Type B pancreatic cell (in vitro differentiated cells): Measurements from ENCODE around the gene NFASC. TPM values are rescaled to one million over a fixed set of nuclear protein-coding genes. Genes with fewer than 3 reads are reported as not detected.
A peak's percentile ranks its signal among the peaks of the same experiment; 100 is the strongest.

Experiments used
- DNase-seq: peaks from one replicate; pipeline ENCODE4 v3.0.0; 2021; ENCODE audit warnings: mixed read lengths; ENCODE audit not compliant: unreplicated experiment; ENCODE audit errors: extremely low spot score
- H3K27ac Mint-ChIP-seq: 2 replicates; pipeline ENCODE4 v1.8.0; 2021; ENCODE audit warnings: mild to moderate bottlenecking, mixed read lengths
- H3K27me3 Mint-ChIP-seq: 2 replicates; pipeline ENCODE4 v1.8.0; 2021; ENCODE audit warnings: mixed read lengths
- H3K36me3 Mint-ChIP-seq: 2 replicates; pipeline ENCODE4 v1.8.0; 2021; ENCODE audit warnings: mixed read lengths
- H3K4me1 Mint-ChIP-seq: one replicate; pipeline ENCODE4 v1.8.0; 2021; ENCODE audit warnings: mixed read lengths; ENCODE audit not compliant: unreplicated experiment
- H3K4me3 Mint-ChIP-seq: 2 replicates; pipeline ENCODE4 v1.8.0; 2021; ENCODE audit warnings: mild to moderate bottlenecking, mixed read lengths
- H3K9me3 Mint-ChIP-seq: 2 replicates; pipeline ENCODE4 v1.8.0; 2021; ENCODE audit warnings: mixed read lengths
- total RNA-seq: library from RNA; stranded (reverse); gene quantifications from 2 replicates; pipeline ENCODE4 v1.2.1, GENCODE V29; 2021; ENCODE audit warnings: low replicate concordance
- TF ChIP-seq, protein P1 (sequence below): fragments of 200-600 bp; sonication (generic); conservative IDR thresholded peaks from 2 replicates; pipeline ENCODE4 v1.5.0; 2021; ENCODE audit warnings: antibody characterized with exemption, mild to moderate bottlenecking

NFASC gene
- total RNA-seq, 1 donor from 2014 or later = 16.4 TPM

GRCh38 chr1:204923626-204924012 is 53.0 kb downstream of the NFASC start:
- H3K4me3 Mint-ChIP-seq = no peak overlapping the region
- TF ChIP-seq, protein P1, sequence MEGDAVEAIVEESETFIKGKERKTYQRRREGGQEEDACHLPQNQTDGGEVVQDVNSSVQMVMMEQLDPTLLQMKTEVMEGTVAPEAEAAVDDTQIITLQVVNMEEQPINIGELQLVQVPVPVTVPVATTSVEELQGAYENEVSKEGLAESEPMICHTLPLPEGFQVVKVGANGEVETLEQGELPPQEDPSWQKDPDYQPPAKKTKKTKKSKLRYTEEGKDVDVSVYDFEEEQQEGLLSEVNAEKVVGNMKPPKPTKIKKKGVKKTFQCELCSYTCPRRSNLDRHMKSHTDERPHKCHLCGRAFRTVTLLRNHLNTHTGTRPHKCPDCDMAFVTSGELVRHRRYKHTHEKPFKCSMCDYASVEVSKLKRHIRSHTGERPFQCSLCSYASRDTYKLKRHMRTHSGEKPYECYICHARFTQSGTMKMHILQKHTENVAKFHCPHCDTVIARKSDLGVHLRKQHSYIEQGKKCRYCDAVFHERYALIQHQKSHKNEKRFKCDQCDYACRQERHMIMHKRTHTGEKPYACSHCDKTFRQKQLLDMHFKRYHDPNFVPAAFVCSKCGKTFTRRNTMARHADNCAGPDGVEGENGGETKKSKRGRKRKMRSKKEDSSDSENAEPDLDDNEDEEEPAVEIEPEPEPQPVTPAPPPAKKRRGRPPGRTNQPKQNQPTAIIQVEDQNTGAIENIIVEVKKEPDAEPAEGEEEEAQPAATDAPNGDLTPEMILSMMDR = no peak
- no peaks in the 10 kb centered on the region for H3K9me3 Mint-ChIP-seq
- H3K4me1 Mint-ChIP-seq = peaks cover 8% of the 10 kb centered on the region
- H3K27me3 Mint-ChIP-seq = peaks cover 41% of the 10 kb centered on the region
- no peaks in the 10 kb centered on the region for H3K36me3 Mint-ChIP-seq
- H3K27ac Mint-ChIP-seq = no peak overlapping the region
- DNase-seq = no peak

- TF ChIP-seq, protein P1 = no peak
- Mint-ChIP-seq H3K27me3 (peaks cover 41% of the 10 kb centered on the region), H3K9me3 (no peaks in the 10 kb centered on the region), H3K36me3 (no peaks in the 10 kb centered on the region), H3K4me3 (no peak overlapping the region), H3K4me1 (peaks cover 10% of the 10 kb centered on the region), H3K27ac (peak overlapping the region; percentile 50)
- no peak for DNase-seq
Observed at GRCh38 chr1:204924013-204924759, 53.5 kb downstream of the NFASC start.

DNA sequence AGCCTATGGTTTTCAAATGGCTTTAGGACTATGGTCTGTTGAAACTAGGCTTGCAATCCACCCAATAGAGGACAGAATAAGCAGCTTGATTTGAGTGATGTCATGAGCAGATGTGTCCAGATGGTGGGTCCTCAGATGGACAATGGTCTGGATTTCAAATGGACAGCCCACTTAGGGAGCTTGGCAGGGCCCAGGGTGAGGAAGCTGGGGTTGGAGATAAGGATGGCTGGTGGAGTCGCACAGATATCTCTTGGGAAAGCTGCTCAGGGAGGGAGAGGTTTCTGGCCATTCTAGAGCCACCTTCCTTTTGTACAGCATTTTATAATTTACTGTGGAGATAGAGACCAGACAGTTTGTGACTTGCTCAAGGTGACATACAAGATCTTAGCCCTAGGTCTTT is 55.0 kb downstream of the NFASC start:
- Mint-ChIP-seq H3K4me3 (no peak overlapping the region), H3K9me3 (no peaks in the 10 kb centered on the region), H3K27ac (no peak overlapping the region), H3K4me1 (peaks cover 13% of the 10 kb centered on the region), H3K27me3 (peaks cover 35% of the 10 kb centered on the region), H3K36me3 (no peaks in the 10 kb centered on the region)
- TF ChIP-seq, protein P1 = no peak
- no peak for DNase-seq

GRCh38 chr1:204927673-204928641 is 57.3 kb downstream of the NFASC start:
- H3K9me3 Mint-ChIP-seq = no peaks in the 10 kb centered on the region
- H3K27me3 Mint-ChIP-seq = peaks cover 25% of the 10 kb centered on the region
- H3K4me1 Mint-ChIP-seq = peaks cover 13% of the 10 kb centered on the region
- no peaks in the 10 kb centered on the region for H3K36me3 Mint-ChIP-seq
- H3K4me3 Mint-ChIP-seq = no peak overlapping the region
- DNase-seq = no peak
- H3K27ac Mint-ChIP-seq = no peak overlapping the region
- TF ChIP-seq, protein P1 = no peak

DNA sequence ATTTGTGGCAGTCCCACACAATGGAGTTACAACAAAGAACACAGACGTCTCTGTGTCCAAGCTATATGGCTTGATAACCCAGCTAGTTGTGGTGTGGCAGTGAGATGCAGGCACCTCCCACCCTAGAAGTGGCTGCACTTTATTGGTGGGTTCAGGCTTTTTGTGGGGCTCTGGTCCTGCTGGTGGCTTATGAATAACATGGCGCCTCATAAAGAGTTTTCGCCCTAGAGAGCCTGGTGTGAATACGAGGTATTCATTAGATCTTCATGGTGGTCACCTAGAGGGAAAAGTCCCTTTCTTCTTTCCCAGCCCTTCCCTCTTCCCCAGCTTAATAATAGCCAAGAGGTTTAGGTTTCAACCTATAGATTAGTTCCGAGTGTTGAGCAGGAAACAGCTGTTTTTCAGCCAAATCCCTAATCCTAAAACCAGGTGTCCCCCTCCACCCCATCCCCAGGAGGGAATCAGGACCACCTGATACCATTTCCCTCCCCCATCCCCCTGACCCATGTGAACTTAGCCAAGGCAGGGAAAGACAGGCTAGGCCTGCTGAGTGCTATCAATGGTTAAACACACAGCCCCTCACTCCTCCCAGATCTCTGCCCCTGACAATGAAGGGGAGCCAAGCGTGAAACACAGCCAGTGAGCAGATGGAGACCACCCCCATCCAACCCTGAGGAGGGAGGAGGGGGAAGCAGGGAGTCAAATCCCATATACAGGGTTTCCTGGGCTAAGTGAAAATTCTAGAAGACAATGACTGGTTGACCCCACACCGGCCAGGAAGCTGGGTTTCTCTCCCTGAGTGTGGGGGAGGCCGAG is 58.2 kb downstream of the NFASC start:
- H3K9me3 Mint-ChIP-seq = no peaks in the 10 kb centered on the region

More for the DNA sequence above, 58.2 kb downstream of the NFASC start:
- Mint-ChIP-seq H3K4me1 (peaks cover 13% of the 10 kb centered on the region), H3K36me3 (no peaks in the 10 kb centered on the region), H3K27me3 (peaks cover 17% of the 10 kb centered on the region), H3K27ac (no peak overlapping the region), H3K4me3 (no peak overlapping the region)
- TF ChIP-seq, protein P1 = no peak
- DNase-seq = no peak
